K562 (cell line): Measurements from ENCODE around the gene LRP1. TPM values are rescaled to one million over a fixed set of nuclear protein-coding genes. Genes with fewer than 3 reads are reported as not detected.
A peak's percentile ranks its signal among the peaks of the same experiment; 100 is the strongest.

Source experiments
- ATF4 ChIP-seq: fragments of 450-650 bp; formaldehyde crosslinking; IDR thresholded peaks from 2 replicates; pipeline ENCODE4 v1.4.0; 2022; ENCODE audit warnings: mild to moderate bottlenecking, moderate library complexity
- BRF2 ChIP-seq: IDR thresholded peaks from 3 replicates; pipeline ENCODE4 v1.6.1; 2011; ENCODE audit warnings: borderline replicate concordance, mild to moderate bottlenecking; ENCODE audit not compliant: insufficient read length, insufficient read depth
- ILF3 ChIP-seq: fragments of 450-650 bp; IDR thresholded peaks from 2 replicates; pipeline ENCODE4 v1.6.1; 2018; ENCODE audit warnings: antibody characterized with exemption, mild to moderate bottlenecking, moderate library complexity, borderline replicate concordance
- MTA2 ChIP-seq: fragments of 450-650 bp; IDR thresholded peaks from 2 replicates; pipeline ENCODE4 v1.6.1; 2016; ENCODE audit warnings: low read depth
- NFXL1 ChIP-seq: fragments of 450-650 bp; formaldehyde crosslinking; IDR thresholded peaks from 2 replicates; pipeline ENCODE4 v1.4.0; 2021; ENCODE audit warnings: mild to moderate bottlenecking
- SAFB2 ChIP-seq: fragments of 200-400 bp; formaldehyde crosslinking; IDR thresholded peaks from 2 replicates; pipeline ENCODE4 v1.6.1; 2018; ENCODE audit warnings: borderline replicate concordance, low read length, low read depth, moderate library complexity; ENCODE audit not compliant: severe bottlenecking
- SFPQ ChIP-seq: fragments of 200-400 bp; formaldehyde crosslinking; IDR thresholded peaks from 2 replicates; pipeline ENCODE4 v1.6.1; 2017; ENCODE audit warnings: mild to moderate bottlenecking, low read depth, low read length, moderate library complexity
- ZSCAN32 ChIP-seq: fragments of 450-650 bp; formaldehyde crosslinking; IDR thresholded peaks from 2 replicates; pipeline ENCODE4 v1.4.0; 2020; ENCODE audit warnings: mild to moderate bottlenecking, moderate library complexity
- polyA plus RNA-seq, 8 experiments: library from polyadenylated mRNA; depleted of rRNA in 4 of 8; stranded (reverse) in 5 of 8; unstranded in 3 of 8; fragments of >200 nt; fragmentation: Nextera tagmentation in 2 of 8; fragmentation: Illumina TruSeq in 1 of 8; extraction: Ambion mirVana in 2 of 8; extraction: Trizol in 1 of 8; gene quantifications; 2 replicates each; pipeline versions ENCODE4 v1.2.1 to v1.2.3, GENCODE V29; 2011 to 2014; ENCODE audit warnings: inconsistent platforms in 1 of 8, missing spikeins in 1 of 8
- total RNA-seq, 7 experiments: library from RNA; depleted of rRNA in 6 of 7; stranded (reverse); fragments of >200 nt in 6 of 7; fragmentation: Illumina TruSeq in 2 of 7; extraction: Trizol in 2 of 7; gene quantifications; 2 replicates each; pipeline versions ENCODE4 v1.2.1 to v1.2.3, GENCODE V29; 2011 to 2021; ENCODE audit warnings: low replicate concordance in 1 of 7
- TF ChIP-seq, protein P1 (sequence below): sonication (generic); formaldehyde crosslinking; IDR thresholded peaks from 2 replicates; pipeline ENCODE4 v1.8.0; 2022; ENCODE audit warnings: missing genetic modification reagents, mild to moderate bottlenecking, moderate library complexity, borderline replicate concordance
- TF ChIP-seq, protein P2 (sequence below), 2 experiments: fragments of 450-650 bp in 1 of 2; sonication (generic) in 1 of 2; formaldehyde crosslinking in 1 of 2; IDR thresholded peaks; 2 replicates each; pipeline versions ENCODE4 v1.7.1 to v1.9.0; 2016 to 2022; ENCODE audit warnings: inconsistent platforms in 1 of 2, mild to moderate bottlenecking in 1 of 2, missing genetic modification reagents in 1 of 2

The LRP1 gene
- total and polyA plus RNA-seq, 9 of the 15 experiments (the other 6 are each of a cell fraction or from before 2014, with no cell fraction given): 0.04 to 0.64 (median 0.19) TPM; not detected in 2

- TF ChIP-seq BRF2 (no peak), SFPQ (no peak), ILF3 (no peak), NFXL1 (CRISPR knock-in tag) (no peak), ATF4 (CRISPR knock-in tag) (no peak), MTA2 (0 out of 2 replicates have a peak, but pooled peaks have one; percentile 16), ZSCAN32 (no peak), SAFB2 (no peak)
- TF ChIP-seq, protein P1, sequence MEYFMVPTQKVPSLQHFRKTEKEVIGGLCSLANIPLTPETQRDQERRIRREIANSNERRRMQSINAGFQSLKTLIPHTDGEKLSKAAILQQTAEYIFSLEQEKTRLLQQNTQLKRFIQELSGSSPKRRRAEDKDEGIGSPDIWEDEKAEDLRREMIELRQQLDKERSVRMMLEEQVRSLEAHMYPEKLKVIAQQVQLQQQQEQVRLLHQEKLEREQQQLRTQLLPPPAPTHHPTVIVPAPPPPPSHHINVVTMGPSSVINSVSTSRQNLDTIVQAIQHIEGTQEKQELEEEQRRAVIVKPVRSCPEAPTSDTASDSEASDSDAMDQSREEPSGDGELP: peak; percentile 72
- TF ChIP-seq, protein P2, sequence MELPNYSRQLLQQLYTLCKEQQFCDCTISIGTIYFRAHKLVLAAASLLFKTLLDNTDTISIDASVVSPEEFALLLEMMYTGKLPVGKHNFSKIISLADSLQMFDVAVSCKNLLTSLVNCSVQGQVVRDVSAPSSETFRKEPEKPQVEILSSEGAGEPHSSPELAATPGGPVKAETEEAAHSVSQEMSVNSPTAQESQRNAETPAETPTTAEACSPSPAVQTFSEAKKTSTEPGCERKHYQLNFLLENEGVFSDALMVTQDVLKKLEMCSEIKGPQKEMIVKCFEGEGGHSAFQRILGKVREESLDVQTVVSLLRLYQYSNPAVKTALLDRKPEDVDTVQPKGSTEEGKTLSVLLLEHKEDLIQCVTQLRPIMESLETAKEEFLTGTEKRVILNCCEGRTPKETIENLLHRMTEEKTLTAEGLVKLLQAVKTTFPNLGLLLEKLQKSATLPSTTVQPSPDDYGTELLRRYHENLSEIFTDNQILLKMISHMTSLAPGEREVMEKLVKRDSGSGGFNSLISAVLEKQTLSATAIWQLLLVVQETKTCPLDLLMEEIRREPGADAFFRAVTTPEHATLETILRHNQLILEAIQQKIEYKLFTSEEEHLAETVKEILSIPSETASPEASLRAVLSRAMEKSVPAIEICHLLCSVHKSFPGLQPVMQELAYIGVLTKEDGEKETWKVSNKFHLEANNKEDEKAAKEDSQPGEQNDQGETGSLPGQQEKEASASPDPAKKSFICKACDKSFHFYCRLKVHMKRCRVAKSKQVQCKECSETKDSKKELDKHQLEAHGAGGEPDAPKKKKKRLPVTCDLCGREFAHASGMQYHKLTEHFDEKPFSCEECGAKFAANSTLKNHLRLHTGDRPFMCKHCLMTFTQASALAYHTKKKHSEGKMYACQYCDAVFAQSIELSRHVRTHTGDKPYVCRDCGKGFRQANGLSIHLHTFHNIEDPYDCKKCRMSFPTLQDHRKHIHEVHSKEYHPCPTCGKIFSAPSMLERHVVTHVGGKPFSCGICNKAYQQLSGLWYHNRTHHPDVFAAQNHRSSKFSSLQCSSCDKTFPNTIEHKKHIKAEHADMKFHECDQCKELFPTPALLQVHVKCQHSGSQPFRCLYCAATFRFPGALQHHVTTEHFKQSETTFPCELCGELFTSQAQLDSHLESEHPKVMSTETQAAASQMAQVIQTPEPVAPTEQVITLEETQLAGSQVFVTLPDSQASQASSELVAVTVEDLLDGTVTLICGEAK (IDR thresholded peaks at IDR 0.05): 0 out of 2 replicates have a peak, but pooled peaks have one; percentile 38
- TF ChIP-seq, protein P2 (CRISPR knock-in tag; IDR thresholded peaks at IDR 0.05): no peak
These were observed 39.7 kb upstream of the LRP1 start, which contains the start of gene NAB2 (continued) for GRCh38 chr12:57088354-57089270.
